Breast epithelium (tissue), 4 donors: ENCODE measurements around the gene PTPRG. TPM values are rescaled to one million over a fixed set of nuclear protein-coding genes. Genes with fewer than 3 reads are reported as not detected.

Experiments
- DNase-seq, 2 donors: peaks; one replicate each; pipeline ENCODE4 v3.0.0-alpha.2; 2019; ENCODE audit warnings: low spot score in 2 of 2
- H3K27ac ChIP-seq, 2 donors: fragments of 200-600 bp; sonication (generic) in 1 of 2; one replicate each; pipeline ENCODE4 v1.5.1; 2016 to 2019; ENCODE audit warnings: mild to moderate bottlenecking in 1 of 2
- H3K27me3 ChIP-seq, 2 donors: fragments of 200-600 bp; sonication (generic) in 1 of 2; one replicate each; pipeline versions ENCODE4 v1.5.1 to v1.6.0; 2017 to 2019; ENCODE audit warnings: control low read depth in 1 of 2, mild to moderate bottlenecking in 1 of 2
- H3K36me3 ChIP-seq: fragments of 200-600 bp; one replicate; pipeline ENCODE4 v1.5.1; 2019
- H3K4me1 ChIP-seq, 2 donors: fragments of 200-600 bp; sonication (generic); one replicate each; pipeline ENCODE4 v1.5.1; 2016 to 2019; ENCODE audit warnings: control low read depth in 1 of 2
- H3K4me3 ChIP-seq, 3 donors: fragments of 200-600 bp; sonication (generic); 1 replicate in 2 of 3; 2 replicates in 1 of 3; pipeline ENCODE4 v1.5.1; 2016 to 2019; ENCODE audit warnings: mild to moderate bottlenecking in 3 of 3, moderate library complexity in 2 of 3
- H3K9me3 ChIP-seq, 2 donors: fragments of 200-600 bp; sonication (generic) in 1 of 2; one replicate each; pipeline ENCODE4 v1.5.1; 2016 to 2019; ENCODE audit warnings: control low read depth in 1 of 2
- CTCF ChIP-seq, 3 donors: fragments of 450-650 bp; IDR thresholded peaks; one replicate each; pipeline ENCODE4 v1.5.1; 2016 to 2017; ENCODE audit warnings: antibody characterized with exemption in 3 of 3, mild to moderate bottlenecking in 3 of 3, moderate library complexity in 3 of 3
- POLR2A ChIP-seq: fragments of 450-650 bp; IDR thresholded peaks from one replicate; pipeline ENCODE4 v1.6.1; 2016; ENCODE audit warnings: antibody characterized with exemption, mild to moderate bottlenecking, moderate library complexity
- POLR2AphosphoS5 ChIP-seq, 3 donors: sonication (generic); formaldehyde crosslinking; IDR thresholded peaks; one replicate each; pipeline ENCODE4 v1.6.1; 2017; ENCODE audit warnings: antibody characterized with exemption in 3 of 3
- intact Hi-C: fragments of 100-400 bp; cut with DNase I; formaldehyde crosslinking; loops from one replicate; pipeline ENCODE4 v1.15.1; 2023; ENCODE audit warnings: low total_unique reads
- total RNA-seq, 3 donors: library from RNA; depleted of rRNA; stranded (reverse); fragments of >200 nt; gene quantifications; one replicate each; pipeline ENCODE4 v1.1.0, GENCODE V29; 2016

Gene PTPRG
- total RNA-seq, 3 donors from 2014 or later = 42.3 to 179 (median 61.6) TPM

GRCh38 chr3:62084558-62084957 is 523.2 kb downstream of the PTPRG start:
- no peaks in the 10 kb centered on the region for H3K36me3 ChIP-seq
- no peak overlapping the region for H3K27ac ChIP-seq
- no peak for TF ChIP-seq POLR2AphosphoS5 (IDR thresholded peaks at IDR 0.05)
- TF ChIP-seq CTCF (IDR thresholded peaks at IDR 0.05) = no peak
- TF ChIP-seq POLR2A = no peak
- H3K4me3 ChIP-seq = no peak overlapping the region
- no peaks in the 10 kb centered on the region for H3K4me1 ChIP-seq
- no peaks in the 10 kb centered on the region for H3K9me3 ChIP-seq
- no peak for DNase-seq
- no peaks in the 10 kb centered on the region for H3K27me3 ChIP-seq
- intact Hi-C loops = loop anchor here (2.0 kb wide), 1 partner anchor 32 kb away; no protein-coding TSS in a partner anchor

- Histone ChIP-seq H3K4me3 (no peak overlapping the region), H3K27ac (no peak overlapping the region), H3K9me3 (no peaks in the 10 kb centered on the region), H3K27me3 (no peaks in the 10 kb centered on the region), H3K36me3 (no peaks in the 10 kb centered on the region), H3K4me1 (no peaks in the 10 kb centered on the region)
- intact Hi-C loops = no loop called here
- DNase-seq = no peak
- TF ChIP-seq CTCF (IDR thresholded peaks at IDR 0.05) (no peak), POLR2A (no peak), POLR2AphosphoS5 (IDR thresholded peaks at IDR 0.05) (no peak)
Measured at GRCh38 chr3:62088472-62089104, 527.2 kb downstream of the PTPRG start.

- no peak overlapping the region for H3K4me3 ChIP-seq
- TF ChIP-seq CTCF (IDR thresholded peaks at IDR 0.05) = no peak
- TF ChIP-seq POLR2AphosphoS5 (IDR thresholded peaks at IDR 0.05) = no peak
- TF ChIP-seq POLR2A = no peak
- no peaks in the 10 kb centered on the region for H3K36me3 ChIP-seq
- intact Hi-C loops = no loop called here
- no peak for DNase-seq
- no peak overlapping the region for H3K27ac ChIP-seq
- no peaks in the 10 kb centered on the region for H3K4me1 ChIP-seq
- no peaks in the 10 kb centered on the region for H3K27me3 ChIP-seq
- H3K9me3 ChIP-seq = no peaks in the 10 kb centered on the region
Measured at GRCh38 chr3:62090066-62090465, 528.7 kb downstream of the PTPRG start.

- Histone ChIP-seq H3K36me3 (no peaks in the 10 kb centered on the region), H3K27ac (no peak overlapping the region), H3K27me3 (no peaks in the 10 kb centered on the region), H3K4me1 (no peaks in the 10 kb centered on the region), H3K4me3 (no peak overlapping the region), H3K9me3 (no peaks in the 10 kb centered on the region)
- intact Hi-C loops = no loop called here
- TF ChIP-seq CTCF (IDR thresholded peaks at IDR 0.05) (no peak), POLR2A (no peak), POLR2AphosphoS5 (IDR thresholded peaks at IDR 0.05) (no peak)
- DNase-seq = no peak
Measured at GRCh38 chr3:62090519-62090918, 529.1 kb downstream of the PTPRG start.

GRCh38 chr3:62093025-62093424 is 531.7 kb downstream of the PTPRG start:
- Histone ChIP-seq H3K9me3 (no peaks in the 10 kb centered on the region), H3K27me3 (no peaks in the 10 kb centered on the region), H3K27ac (no peak overlapping the region), H3K36me3 (no peaks in the 10 kb centered on the region), H3K4me1 (no peaks in the 10 kb centered on the region), H3K4me3 (no peak overlapping the region)
- intact Hi-C loops = loop anchor here (1.0 kb wide), 1 partner anchor 21 kb away; no protein-coding TSS in a partner anchor
- no peak for DNase-seq
- TF ChIP-seq POLR2A (no peak), POLR2AphosphoS5 (IDR thresholded peaks at IDR 0.05) (no peak), CTCF (IDR thresholded peaks at IDR 0.05) (no peak)
